HG03060 (cell line): Measurements from ENCODE around the gene BTLA.
"Not testable (repeated sequence)": the region's sequence is repeated elsewhere in the genome, so short reads cannot be mapped to it uniquely, and the experiment has no call there.

Source experiments
- ATAC-seq: cut with Tn5 transposase; IDR thresholded peaks from one replicate; pipeline ENCODE4 v1.9.1; 2021; ENCODE audit warnings: low read depth, moderate number of reproducible peaks; ENCODE audit not compliant: unreplicated experiment

Gene BTLA

GRCh38 chr3:112456147-112456546 lies 43.1 kb downstream of the BTLA start:
- no peak for ATAC-seq

GRCh38 chr3:112448939-112449338 lies 50.3 kb downstream of the BTLA start:
- no peak for ATAC-seq

DNA sequence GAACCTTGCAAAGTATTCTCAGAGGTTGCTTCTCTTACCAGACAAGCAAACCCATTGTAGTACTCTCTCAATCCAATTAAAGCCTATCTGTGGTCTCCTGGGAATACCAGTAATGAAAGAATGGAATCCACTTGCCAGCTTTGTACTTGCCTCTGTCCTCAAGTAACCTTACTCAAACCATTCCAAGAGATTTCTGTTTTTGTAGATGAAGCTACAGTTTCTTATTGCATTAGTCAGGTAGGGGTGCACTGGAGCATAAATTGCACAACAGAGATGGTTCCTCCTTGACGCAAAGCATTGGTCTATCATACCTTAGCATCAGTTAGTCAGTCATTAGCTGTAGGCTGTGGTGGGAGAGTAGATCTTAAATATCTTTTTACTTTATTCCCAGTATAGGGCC lies 52.9 kb downstream of the BTLA start:
- no peak for ATAC-seq

DNA sequence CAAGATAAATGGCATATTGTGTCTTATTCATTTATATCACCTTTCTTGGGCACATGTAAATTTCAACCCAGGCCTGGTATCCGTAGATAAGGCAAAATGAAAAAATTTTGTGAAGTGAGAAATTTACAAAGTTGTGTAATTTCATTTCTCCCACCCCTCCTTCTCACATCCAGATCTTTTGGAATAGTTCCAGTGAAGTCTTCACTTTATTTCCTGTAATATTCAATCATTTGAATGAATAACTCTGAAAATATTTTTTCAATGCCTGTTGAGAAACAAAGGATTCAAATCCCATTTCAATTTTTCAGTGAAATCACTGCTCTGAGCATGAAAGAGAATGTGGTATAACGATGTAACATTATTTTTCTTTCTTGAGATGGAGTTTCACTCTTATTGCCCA lies 53.4 kb downstream of the BTLA start:
- no peak for ATAC-seq

GRCh38 chr3:112437146-112438022 lies 61.9 kb downstream of the BTLA start:
- ATAC-seq = no peak

- ATAC-seq = no peak
These were observed 69.3 kb downstream of the BTLA start for GRCh38 chr3:112429960-112430359.

DNA sequence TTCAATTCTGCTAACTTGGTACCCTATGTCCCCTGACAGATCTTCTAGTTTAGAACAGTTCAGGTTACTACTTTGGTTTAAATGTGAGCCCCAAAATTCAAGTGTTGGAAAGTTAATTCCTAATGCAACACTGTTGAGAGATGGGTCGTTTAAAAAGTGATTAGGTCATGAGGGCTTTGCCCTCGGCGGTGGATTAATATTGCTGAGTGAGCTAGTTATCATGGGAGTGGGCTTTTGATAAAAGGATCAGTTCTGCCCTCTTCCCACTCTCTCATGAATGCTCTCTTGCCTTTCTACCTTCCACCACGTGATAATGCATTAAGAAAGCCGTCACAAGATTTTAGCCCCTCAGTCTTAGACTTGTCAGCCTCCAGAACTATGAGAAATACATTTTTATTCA lies 72.1 kb downstream of the BTLA start:
- ATAC-seq = no peak

GRCh38 chr3:112425858-112426750 lies 73.2 kb downstream of the BTLA start:
- no peak for ATAC-seq

DNA sequence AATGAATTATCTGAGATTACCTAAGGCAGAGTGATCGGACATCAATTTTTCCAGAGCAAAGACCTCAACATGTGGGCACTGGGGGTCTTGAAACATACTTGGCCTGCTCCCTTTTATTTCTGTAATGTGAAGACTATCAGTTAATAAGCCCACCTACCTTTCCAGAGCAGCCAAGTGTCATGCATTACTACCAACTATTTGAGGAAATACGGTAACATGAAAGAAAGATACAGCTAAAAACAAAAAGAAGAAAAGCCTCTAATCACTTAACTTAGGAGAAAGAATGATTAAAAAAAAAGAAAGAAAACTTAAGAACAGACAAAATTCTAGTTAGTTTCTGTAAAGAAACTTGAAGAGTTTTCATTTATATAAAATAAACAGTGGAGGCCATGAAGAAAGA lies 73.9 kb downstream of the BTLA start:
- ATAC-seq = no peak

DNA sequence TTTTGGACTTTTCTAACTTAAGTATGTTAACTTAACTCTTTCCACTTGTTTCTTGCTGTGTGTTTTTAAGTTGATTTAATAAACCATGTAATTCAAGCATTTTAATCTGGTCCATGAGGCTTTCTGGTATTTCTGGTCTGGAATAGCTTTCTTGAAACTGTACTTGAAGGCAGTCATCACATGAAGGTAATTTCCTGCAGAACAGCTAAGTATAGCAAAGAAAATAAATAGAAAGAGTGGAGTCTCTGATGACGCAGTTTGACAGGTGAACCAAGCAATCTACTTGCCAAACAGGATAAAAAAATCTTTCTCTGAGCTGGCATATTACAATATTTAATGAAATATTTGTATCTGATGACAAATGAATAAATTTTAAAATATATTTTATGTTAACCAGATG lies 74.9 kb downstream of the BTLA start:
- no peak for ATAC-seq

DNA sequence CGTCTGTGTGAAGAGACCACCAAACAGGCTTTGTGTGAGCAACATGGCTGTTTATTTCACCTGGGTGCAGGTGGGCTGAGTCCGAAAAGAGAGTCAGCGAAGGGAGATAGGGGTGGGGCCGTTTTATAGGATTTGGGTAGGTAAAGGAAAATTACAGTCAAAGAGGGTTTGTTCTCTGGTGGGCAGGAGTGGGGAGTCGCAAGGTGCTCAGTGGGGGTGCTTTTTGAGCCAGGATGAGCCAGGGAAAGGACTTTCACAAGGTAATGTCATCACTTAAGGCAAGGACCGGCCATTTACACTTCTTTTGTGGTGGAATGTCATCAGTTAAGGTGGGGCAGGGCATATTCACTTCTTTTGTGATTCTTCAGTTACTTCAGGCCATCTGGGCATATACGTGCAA lies 76.4 kb downstream of the BTLA start:
- ATAC-seq = not testable (repeated sequence)

GRCh38 chr3:112418526-112418925 lies 80.7 kb downstream of the BTLA start:
- ATAC-seq = not testable (repeated sequence)

DNA sequence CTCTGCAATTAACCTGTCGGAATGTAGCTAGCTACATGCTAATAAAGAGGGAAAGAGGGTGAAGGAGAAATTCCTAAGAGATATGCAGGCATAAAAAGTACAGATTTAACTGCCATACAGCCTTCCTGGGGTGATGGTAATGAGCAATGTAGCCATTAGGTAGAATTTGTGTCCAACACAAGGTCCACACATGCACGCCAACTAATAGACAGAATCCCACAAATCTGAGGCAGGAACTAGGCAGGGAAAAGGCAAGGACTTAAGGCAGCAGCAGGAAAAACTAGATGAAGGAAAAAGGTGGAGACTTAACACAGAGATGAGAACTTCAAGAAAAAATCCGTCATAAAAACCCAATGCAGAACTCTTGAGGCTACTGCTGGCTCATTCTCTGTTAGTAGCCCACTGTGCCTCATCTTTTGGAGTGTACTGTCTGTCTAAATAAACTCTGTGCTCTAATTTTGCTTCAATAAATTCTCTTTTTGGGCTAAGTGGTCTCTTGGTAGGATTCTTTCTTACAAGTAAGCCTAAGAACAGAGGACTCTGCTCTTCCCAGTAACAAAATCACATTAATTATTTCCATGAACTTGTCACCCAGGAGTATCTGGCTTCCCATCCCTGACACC lies 81.5 kb downstream of the BTLA start:
- ATAC-seq = no peak

DNA sequence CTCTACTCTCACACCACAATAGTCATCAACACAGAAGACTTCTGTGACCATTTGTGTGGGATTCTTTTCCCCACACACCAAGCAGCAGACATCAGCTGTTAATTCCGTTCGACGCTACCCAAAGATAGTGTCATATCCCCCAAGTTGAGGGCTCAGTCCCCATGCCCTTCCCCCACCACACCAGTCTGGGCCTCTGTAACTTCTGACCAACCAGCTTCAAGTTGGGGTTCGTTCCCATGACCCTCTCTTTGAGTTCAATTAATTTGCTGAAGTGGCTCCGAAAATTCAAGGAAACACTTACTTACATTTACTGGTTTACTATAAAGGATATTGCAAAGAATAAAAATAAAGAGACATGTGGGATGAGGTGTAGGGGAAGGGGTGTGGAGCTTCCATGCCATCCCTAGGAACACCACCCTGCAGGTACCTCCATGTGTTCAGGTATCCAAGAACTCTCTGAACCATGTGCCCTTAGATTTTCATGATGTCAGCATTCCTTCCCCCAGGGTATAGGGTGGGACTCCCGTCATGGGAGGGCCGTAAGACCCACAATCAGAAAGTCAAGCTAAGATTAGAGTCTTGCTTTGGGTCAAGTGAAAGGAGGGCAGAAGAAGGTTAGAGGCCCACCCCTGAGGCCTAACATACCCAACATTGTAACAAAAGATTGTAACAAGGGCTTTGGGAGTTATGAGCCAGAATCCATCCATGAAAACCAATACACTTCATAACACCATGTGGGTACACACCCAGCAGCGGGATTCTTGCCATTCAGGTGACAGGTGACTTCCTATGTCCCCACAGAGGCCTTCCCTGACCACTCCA lies 82.7 kb downstream of the BTLA start:
- no peak for ATAC-seq

DNA sequence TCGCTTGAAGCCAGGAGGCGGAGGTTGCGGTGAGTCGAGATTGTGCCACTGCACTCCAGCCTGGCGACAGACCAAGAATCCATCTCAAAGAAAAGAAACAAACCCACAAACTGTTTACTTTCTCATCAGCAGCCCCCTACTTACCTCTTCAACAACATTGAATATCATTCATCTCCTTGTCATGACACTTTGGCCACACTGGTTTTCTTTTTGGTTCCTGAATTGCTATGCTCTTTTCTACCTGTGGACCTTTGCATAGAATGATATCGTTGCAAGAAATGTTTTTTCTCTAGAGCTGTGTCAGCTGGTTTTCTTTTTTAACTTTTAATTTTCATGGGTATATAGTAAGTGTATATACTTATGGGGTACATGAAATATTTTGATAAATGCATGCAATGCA lies 83.9 kb downstream of the BTLA start:
- ATAC-seq = no peak
